GM19463 (cell line): ENCODE data around the gene IQCM.

Experiments used
- ATAC-seq: cut with Tn5 transposase; IDR thresholded peaks from one replicate; pipeline ENCODE4 v1.9.1; 2021; ENCODE audit warnings: mild to moderate bottlenecking, moderate library complexity; ENCODE audit not compliant: unreplicated experiment

IQCM gene

GRCh38 chr4:149784018-149784417 is 31.6 kb downstream of the IQCM start:
- ATAC-seq = no peak

- ATAC-seq = no peak
Measured at GRCh38 chr4:149781150-149781549, 34.5 kb downstream of the IQCM start.

- no peak for ATAC-seq
Measured at GRCh38 chr4:149768477-149768876, 47.2 kb downstream of the IQCM start.

- no peak for ATAC-seq
Measured at GRCh38 chr4:149766135-149766534, 49.5 kb downstream of the IQCM start.

- no peak for ATAC-seq
Measured at GRCh38 chr4:149765630-149766029, 50.0 kb downstream of the IQCM start.

- no peak for ATAC-seq
Measured at GRCh38 chr4:149755969-149756368, 59.7 kb downstream of the IQCM start.

- ATAC-seq = no peak
Measured at GRCh38 chr4:149754526-149754925, 61.1 kb downstream of the IQCM start.

GRCh38 chr4:149752729-149753128 is 62.9 kb downstream of the IQCM start:
- no peak for ATAC-seq

- no peak for ATAC-seq
Measured at GRCh38 chr4:149751174-149751573, 64.5 kb downstream of the IQCM start.

- no peak for ATAC-seq
Measured at GRCh38 chr4:149749784-149750183, 65.9 kb downstream of the IQCM start.

- no peak for ATAC-seq
Measured at GRCh38 chr4:149747646-149748045, 68.0 kb downstream of the IQCM start.

- no peak for ATAC-seq
Measured at GRCh38 chr4:149746276-149746675, 69.4 kb downstream of the IQCM start.

GRCh38 chr4:149741186-149741831 is 74.3 kb downstream of the IQCM start:
- peak; percentile 84 for ATAC-seq

GRCh38 chr4:149738156-149738555 is 77.5 kb downstream of the IQCM start:
- ATAC-seq = no peak

GRCh38 chr4:149735796-149736195 is 79.8 kb downstream of the IQCM start:
- ATAC-seq = no peak

- ATAC-seq = no peak
Measured at GRCh38 chr4:149728444-149728843, 87.2 kb downstream of the IQCM start.

- no peak for ATAC-seq
Measured at GRCh38 chr4:149727663-149728062, 88.0 kb downstream of the IQCM start.

- no peak for ATAC-seq
Measured at GRCh38 chr4:149723065-149723464, 92.6 kb downstream of the IQCM start.

GRCh38 chr4:149719806-149720205 is 95.8 kb downstream of the IQCM start:
- ATAC-seq = peak; percentile 56

- ATAC-seq = no peak
Measured at GRCh38 chr4:149719357-149719756, 96.3 kb downstream of the IQCM start.

GRCh38 chr4:149718500-149718899 is 97.1 kb downstream of the IQCM start:
- ATAC-seq = no peak

GRCh38 chr4:149716728-149717127 is 98.9 kb downstream of the IQCM start:
- no peak for ATAC-seq
